Measurements from ENCODE around the gene GPSM3. TPM values are rescaled to one million over a fixed set of nuclear protein-coding genes. Genes with fewer than 3 reads are reported as not detected.
A peak's percentile ranks its signal among the peaks of the same experiment; 100 is the strongest.
"Not testable (repeated sequence)": the region's sequence is repeated elsewhere in the genome, so short reads cannot be mapped to it uniquely, and the experiment has no call there.

GPSM3 gene
- total RNA-seq, 1 donor: 1.1 TPM

- no peaks in the 10 kb centered on the region for H4K20me1 ChIP-seq (ENCODE audit: insufficient read depth, low read length)
- no peak overlapping the region for H2AFZ ChIP-seq (ENCODE audit: low read length)
- peaks cover 21% of the 10 kb centered on the region for H3K79me2 ChIP-seq (ENCODE audit: insufficient read depth, low read length)
- peak overlapping the region; percentile 78 for H3K4me2 ChIP-seq (ENCODE audit: insufficient read depth, low read length)
- peaks cover 12% of the 10 kb centered on the region for H3K4me1 ChIP-seq (ENCODE audit: insufficient read depth, low read length)
- peak overlapping the region; percentile 47 for H3K27ac ChIP-seq (ENCODE audit: low read depth, low read length)
- peaks cover 23% of the 10 kb centered on the region for H3K36me3 ChIP-seq (ENCODE audit: insufficient read depth, low read length)
- H3K27me3 ChIP-seq (ENCODE audit: insufficient read depth, low read length): no peaks in the 10 kb centered on the region
- H3K9me3 ChIP-seq (ENCODE audit: low read depth, low read length): no peaks in the 10 kb centered on the region
- no peak for TF ChIP-seq CTCF (IDR thresholded peaks at IDR 0.05; ENCODE audit: extremely low read depth, low read depth, low read length)
- DNase-seq (ENCODE audit: insufficient read length, low spot score, missing footprints): peak; percentile 79
- H3K4me3 ChIP-seq (ENCODE audit: insufficient read depth, low read length): peak overlapping the region; percentile 80
Observed at GRCh38 chr6:32189742-32190053, 2.7 kb downstream of the GPSM3 start.

- H2AFZ ChIP-seq (ENCODE audit: low read length): no peak overlapping the region
- DNase-seq (ENCODE audit: insufficient read length, low spot score, missing footprints): peak; percentile 71
Observed at GRCh38 chr6:32189069-32189741, 3.2 kb downstream of the GPSM3 start.

GRCh38 chr6:32188381-32189068, 3.9 kb downstream of the GPSM3 start:
- Histone ChIP-seq H3K4me3 (ENCODE audit: insufficient read depth, low read length) (peak overlapping the region; percentile 80), H3K9me3 (ENCODE audit: low read depth, low read length) (no peaks in the 10 kb centered on the region), H3K4me2 (ENCODE audit: insufficient read depth, low read length) (peak overlapping the region; percentile 78), H4K20me1 (ENCODE audit: insufficient read depth, low read length) (no peaks in the 10 kb centered on the region), H3K36me3 (ENCODE audit: insufficient read depth, low read length) (peaks cover 30% of the 10 kb centered on the region), H3K79me2 (ENCODE audit: insufficient read depth, low read length) (peaks cover 21% of the 10 kb centered on the region), H3K4me1 (ENCODE audit: insufficient read depth, low read length) (peaks cover 11% of the 10 kb centered on the region), H3K27me3 (ENCODE audit: insufficient read depth, low read length) (no peaks in the 10 kb centered on the region), H2AFZ (ENCODE audit: low read length) (no peak overlapping the region), H3K27ac (ENCODE audit: low read depth, low read length) (peak overlapping the region; percentile 47)
- peak; percentile 66 for DNase-seq (ENCODE audit: insufficient read length, low spot score, missing footprints)
- TF ChIP-seq CTCF (IDR thresholded peaks at IDR 0.05; ENCODE audit: extremely low read depth, low read depth, low read length): no peak

More at GRCh38 chr6:32189069-32189741, 3.2 kb downstream of the GPSM3 start:
- peak overlapping the region; percentile 80 for H3K4me3 ChIP-seq (ENCODE audit: insufficient read depth, low read length)
- no peaks in the 10 kb centered on the region for H3K9me3 ChIP-seq (ENCODE audit: low read depth, low read length)
- no peaks in the 10 kb centered on the region for H4K20me1 ChIP-seq (ENCODE audit: insufficient read depth, low read length)
- peaks cover 11% of the 10 kb centered on the region for H3K4me1 ChIP-seq (ENCODE audit: insufficient read depth, low read length)
- TF ChIP-seq CTCF (IDR thresholded peaks at IDR 0.05; ENCODE audit: extremely low read depth, low read depth, low read length): no peak
- H3K27ac ChIP-seq (ENCODE audit: low read depth, low read length): peak overlapping the region; percentile 47
- H3K27me3 ChIP-seq (ENCODE audit: insufficient read depth, low read length): no peaks in the 10 kb centered on the region
- H3K36me3 ChIP-seq (ENCODE audit: insufficient read depth, low read length): peaks cover 23% of the 10 kb centered on the region
- H3K79me2 ChIP-seq (ENCODE audit: insufficient read depth, low read length): peaks cover 21% of the 10 kb centered on the region
- H3K4me2 ChIP-seq (ENCODE audit: insufficient read depth, low read length): peak overlapping the region; percentile 78

GRCh38 chr6:32187725-32188380, 4.6 kb downstream of the GPSM3 start:
- Histone ChIP-seq H3K36me3 (ENCODE audit: insufficient read depth, low read length) (peaks cover 34% of the 10 kb centered on the region), H3K4me3 (ENCODE audit: insufficient read depth, low read length) (peak overlapping the region; percentile 80), H3K4me1 (ENCODE audit: insufficient read depth, low read length) (peaks cover 10% of the 10 kb centered on the region), H3K4me2 (ENCODE audit: insufficient read depth, low read length) (peak overlapping the region; percentile 78), H3K79me2 (ENCODE audit: insufficient read depth, low read length) (peaks cover 21% of the 10 kb centered on the region)
- peak; percentile 62 for DNase-seq (ENCODE audit: insufficient read length, low spot score, missing footprints)
- not testable (repeated sequence) for H3K27me3 ChIP-seq (ENCODE audit: insufficient read depth, low read length); H3K9me3 ChIP-seq (ENCODE audit: low read depth, low read length); H2AFZ ChIP-seq (ENCODE audit: low read length); H3K27ac ChIP-seq (ENCODE audit: low read depth, low read length); H4K20me1 ChIP-seq (ENCODE audit: insufficient read depth, low read length)
